GM21737 (cell line): ENCODE results near the gene OPA3.
A peak's percentile ranks its signal among the peaks of the same experiment; 100 is the strongest.

Source experiments
- ATAC-seq: cut with Tn5 transposase; IDR thresholded peaks from one replicate; pipeline ENCODE4 v1.9.1; 2021; ENCODE audit warnings: mild to moderate bottlenecking, moderate library complexity; ENCODE audit not compliant: unreplicated experiment

Gene OPA3

GRCh38 chr19:45505996-45506245, 78.7 kb downstream of the OPA3 start:
- no peak for ATAC-seq

- ATAC-seq = no peak
Observed at GRCh38 chr19:45505151-45505995, 79.2 kb downstream of the OPA3 start.

- no peak for ATAC-seq
Observed at GRCh38 chr19:45503909-45504308, 80.7 kb downstream of the OPA3 start.

DNA sequence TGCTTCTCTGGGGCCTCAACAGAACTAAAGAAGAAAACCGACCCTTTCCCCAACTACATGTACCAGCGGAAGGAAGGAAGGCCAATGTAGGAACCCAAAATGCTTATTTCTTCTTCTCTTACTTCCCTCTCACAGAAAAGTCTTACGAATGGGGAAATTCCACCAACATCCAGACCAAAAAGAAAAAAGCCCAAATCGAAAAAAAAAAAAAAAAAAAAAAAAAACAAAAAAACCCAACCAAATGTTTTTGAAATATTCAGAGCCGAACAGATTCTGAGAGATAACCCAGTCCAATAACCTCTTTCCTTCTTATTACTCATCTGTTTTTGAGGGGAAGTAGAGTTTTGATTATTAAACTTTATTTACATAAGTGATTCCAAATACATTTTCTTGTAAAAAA, 82.5 kb downstream of the OPA3 start:
- no peak for ATAC-seq

DNA sequence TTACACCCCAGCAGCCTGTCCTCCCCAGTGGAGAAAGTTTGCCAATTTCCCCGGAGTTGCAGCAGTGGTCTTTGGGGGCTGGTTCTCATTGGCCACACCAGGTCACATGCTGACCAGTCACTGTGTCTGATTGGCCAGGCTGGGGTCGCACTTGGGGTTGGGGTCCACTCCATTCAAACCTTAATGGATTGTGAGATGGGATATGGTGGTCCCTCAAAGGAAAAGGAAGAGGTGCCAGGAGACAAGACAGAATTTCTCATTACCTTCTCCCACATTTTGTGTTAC, 82.9 kb downstream of the OPA3 start:
- no peak for ATAC-seq

GRCh38 chr19:45500918-45501729, 83.5 kb downstream of the OPA3 start:
- no peak for ATAC-seq

DNA sequence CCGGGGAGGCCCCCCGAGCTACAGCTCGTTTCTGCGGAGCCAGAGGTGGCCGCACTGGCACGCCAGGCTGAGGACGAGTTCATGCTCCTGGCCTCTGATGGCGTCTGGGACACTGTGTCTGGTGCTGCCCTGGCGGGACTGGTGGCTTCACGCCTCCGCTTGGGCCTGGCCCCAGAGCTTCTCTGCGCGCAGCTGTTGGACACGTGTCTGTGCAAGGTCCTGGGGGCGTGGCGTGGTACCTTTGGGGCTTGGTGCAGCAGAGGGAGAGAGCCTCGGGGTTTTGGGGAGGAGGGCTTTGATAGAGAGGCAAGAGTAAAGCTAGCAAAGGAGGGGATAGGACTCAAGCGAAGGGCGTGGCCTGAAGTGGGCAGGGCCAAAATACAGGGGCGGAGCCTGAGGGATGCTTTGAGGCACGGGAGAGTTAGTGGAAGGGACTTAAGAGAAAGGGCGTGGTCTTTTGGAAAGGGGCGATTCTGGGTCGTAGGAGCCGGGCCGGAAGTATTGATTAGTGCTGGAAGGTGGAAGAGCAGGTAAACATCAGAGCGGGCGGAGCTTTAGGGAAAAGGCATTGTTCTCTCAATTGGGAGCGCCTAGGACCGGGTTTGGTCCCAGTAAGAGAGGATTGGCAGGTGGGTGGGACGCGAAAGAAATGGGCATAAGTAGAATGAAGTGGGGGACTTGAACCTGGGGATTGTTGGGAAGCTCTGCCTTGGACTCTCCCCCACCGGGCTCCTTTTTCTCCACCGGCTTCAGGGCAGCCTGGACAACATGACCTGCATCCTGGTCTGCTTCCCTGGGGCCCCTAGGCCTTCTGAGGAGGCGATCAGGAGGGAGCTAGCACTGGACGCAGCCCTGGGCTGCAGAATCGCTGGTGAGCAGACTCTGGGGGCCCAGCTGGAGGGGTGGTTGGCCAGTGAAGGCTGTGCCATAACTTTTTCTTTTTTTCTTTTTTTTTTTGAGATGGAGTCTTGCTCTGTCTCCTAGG, 85.1 kb downstream of the OPA3 start:
- no peak for ATAC-seq

DNA sequence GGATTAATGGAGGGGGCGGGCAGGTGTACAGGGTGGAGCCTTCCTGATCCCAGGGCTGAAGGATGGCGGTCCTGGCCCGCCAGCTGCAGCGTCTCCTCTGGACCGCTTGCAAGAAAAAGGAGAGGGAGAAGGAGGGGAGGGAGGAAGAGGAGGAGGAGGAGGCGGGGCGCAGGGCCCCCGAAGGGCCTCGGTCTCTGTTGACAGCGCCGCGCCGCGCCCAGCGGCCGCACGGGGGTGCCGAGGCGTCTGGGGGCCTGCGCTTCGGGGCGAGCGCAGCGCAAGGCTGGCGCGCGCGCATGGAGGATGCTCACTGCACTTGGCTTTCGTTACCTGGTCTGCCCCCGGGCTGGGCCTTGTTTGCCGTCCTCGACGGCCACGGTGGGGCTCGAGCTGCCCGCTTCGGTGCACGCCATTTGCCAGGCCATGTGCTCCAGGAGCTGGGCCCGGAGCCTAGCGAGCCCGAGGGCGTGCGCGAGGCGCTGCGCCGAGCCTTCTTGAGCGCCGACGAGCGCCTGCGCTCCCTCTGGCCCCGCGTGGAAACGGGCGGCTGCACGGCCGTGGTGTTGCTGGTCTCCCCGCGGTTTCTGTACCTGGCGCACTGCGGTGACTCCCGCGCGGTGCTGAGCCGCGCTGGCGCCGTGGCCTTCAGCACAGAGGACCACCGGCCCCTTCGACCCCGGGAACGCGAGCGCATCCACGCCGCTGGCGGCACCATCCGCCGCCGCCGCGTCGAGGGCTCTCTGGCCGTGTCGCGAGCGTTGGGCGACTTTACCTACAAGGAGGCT, 86.0 kb downstream of the OPA3 start, which contains the start of gene PPM1N:
Gene PPM1N (plus strand): TSS at position 33 of the 785 bp plus-strand sequence. CDS start 30 bp downstream, at position 63.
- ATAC-seq = no peak

GRCh38 chr19:45497791-45498190, 86.8 kb downstream of the OPA3 start:
- no peak for ATAC-seq

DNA sequence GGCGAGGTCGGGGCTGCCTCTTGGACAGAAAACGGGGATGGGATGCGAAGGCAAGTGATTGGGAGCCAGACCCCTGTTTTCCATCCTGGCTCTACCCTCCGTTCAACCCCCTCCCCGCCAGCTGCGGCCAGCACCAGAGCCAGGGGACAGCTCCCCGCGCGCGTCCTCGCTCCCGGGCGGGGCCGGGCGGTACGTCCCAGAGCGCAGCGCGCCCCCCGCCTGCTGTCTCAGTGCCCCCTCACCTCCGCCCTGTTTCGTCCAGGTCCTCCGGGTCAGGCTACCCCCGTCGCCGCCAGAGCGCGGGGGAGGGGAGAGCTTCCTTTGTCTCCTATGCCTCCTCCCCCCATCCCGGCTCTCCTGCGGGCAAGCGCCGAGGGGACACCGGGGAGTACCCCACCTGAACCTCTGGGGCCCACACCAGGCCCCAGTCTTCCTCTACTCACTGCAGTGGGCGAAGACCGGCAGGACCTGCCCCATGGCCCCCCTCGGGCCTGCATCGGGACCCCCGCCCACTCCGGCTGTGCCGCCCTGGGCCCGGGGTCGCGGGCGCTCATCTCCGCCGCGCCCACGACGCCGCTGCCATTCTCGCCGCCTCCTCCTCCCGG, 88.2 kb downstream of the OPA3 start:
- peak; percentile 8 for ATAC-seq

GRCh38 chr19:45495178-45495577, 89.4 kb downstream of the OPA3 start:
- ATAC-seq = no peak

GRCh38 chr19:45494261-45494916, 90.2 kb downstream of the OPA3 start:
- ATAC-seq = no peak

DNA sequence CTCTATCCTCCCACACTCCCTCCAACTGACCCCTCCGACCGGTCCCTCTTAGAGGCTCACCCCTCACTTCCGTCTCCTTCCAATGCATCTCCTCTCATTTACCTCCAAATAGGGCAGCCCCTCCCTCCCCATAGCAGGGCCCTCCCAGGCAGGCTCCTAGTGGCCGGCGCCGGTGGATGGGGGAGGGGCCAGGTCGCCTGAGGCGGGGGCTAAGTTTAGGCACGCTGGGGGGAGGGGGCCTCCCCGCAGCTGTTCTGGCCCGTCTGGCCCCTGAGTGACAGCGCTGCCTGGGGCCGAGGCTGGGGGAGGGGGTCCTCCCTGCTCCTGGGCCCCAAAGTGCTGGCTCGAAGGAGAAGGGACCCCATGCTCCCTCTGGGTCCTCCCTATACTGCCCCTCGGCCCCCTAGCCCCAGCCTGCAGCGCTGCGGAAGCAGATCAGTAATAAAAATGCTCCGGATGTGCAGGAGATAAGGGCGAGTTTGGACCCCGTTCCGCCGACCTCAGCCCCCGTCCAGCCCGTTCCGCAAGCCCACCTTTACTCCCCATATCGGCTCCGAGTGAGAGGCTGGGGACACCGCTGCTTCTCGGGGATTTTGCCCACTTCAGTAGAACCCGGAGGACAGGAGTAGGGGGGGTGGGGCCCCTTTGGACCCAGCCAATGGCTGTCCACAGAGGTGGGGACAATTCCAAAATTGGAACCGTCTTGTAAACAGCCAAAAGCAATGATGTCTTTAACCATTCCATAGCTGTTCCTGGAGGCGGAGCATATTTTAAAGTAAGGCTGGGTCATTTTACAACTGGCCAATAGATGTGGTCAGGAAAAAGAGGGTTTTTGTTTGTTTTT, 91.8 kb downstream of the OPA3 start:
- no peak for ATAC-seq

- ATAC-seq = no peak
Observed at GRCh38 chr19:45492137-45492626, 92.4 kb downstream of the OPA3 start.

DNA sequence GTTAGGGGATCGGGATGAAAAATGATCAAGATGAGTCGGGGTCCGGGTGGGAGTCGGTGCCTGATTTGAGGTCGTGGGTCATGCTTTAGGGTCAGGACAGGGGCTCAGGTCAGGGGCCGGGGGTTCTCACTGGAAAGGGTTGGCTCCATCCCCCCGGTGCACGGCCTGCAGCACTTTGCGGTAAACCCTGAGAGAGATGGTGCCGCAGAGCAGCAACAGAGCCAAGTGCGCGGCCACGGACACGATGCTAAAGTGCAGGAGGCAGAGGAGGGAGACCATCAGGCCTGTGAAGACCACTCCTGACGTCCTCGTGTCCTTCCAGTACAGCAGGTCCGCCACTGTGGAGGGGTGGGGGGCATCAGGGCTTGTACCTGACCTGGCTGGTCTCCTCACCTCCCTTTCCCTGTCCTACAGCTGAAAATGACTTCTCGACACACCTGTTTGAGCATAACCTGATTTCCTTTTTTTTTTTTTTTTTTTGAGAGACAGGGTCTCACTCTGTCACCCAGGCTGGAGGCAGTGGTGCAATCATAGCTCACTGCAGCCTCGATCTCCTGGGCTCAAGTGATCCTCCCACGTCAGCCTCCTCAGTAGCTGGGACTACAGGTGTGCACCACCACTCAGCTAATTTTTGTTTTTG, 95.3 kb downstream of the OPA3 start:
- no peak for ATAC-seq

DNA sequence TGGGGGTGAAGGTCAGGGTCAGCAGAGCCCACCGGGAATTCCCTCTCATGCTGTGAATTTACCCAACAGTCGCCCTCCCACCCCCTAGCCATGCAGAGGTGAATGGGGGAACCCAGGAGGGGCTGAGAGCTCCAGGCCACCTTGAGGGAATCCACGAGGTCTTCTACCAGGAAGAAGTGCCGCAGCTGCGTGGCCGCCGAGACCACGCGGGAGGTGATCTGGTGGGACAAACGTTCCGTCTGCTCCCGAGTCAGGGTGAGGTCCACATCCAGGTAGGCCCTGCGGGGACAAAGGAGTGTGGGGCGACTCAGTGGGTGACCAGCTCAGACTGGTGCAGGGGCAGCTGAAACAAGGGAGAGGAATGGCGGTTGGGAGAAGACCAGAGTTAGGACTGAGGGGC, 95.9 kb downstream of the OPA3 start:
- no peak for ATAC-seq

GRCh38 chr19:45485305-45486077, 99.1 kb downstream of the OPA3 start:
- ATAC-seq = peak; percentile 85
